T-cell (primary cell): ENCODE measurements around the gene MYO1F. TPM values are rescaled to one million over a fixed set of nuclear protein-coding genes. Genes with fewer than 3 reads are reported as not detected.

Source experiments
- ATAC-seq, 4 experiments: fragments of 200-7000 bp in 3 of 4; fragments of 150-1000 bp in 1 of 4; cut with Tn5 transposase; replicated peaks in 1 of 4; 1 replicate in 3 of 4; 2 replicates in 1 of 4; pipeline ENCODE4 v1.10.0; 2021; ENCODE audit warnings: moderate library complexity in 3 of 4, mild to moderate bottlenecking in 2 of 4, moderate number of reproducible peaks in 1 of 4
- CTCF ChIA-PET, 2 donors: fragments of 300-600 bp; sonication (Branson Sonifier 250); formaldehyde crosslinking; loops; one replicate each; lab custom pipeline; 2022; ENCODE audit warnings: antibody characterized with exemption in 2 of 2; lab: Charles Lee
- POLR2A ChIA-PET, 2 donors: fragments of 300-600 bp; sonication (Branson Sonifier 250); formaldehyde crosslinking; loops; one replicate each; lab custom pipeline; 2022; ENCODE audit warnings: antibody characterized with exemption in 2 of 2; lab: Charles Lee
- DNase-seq, 35 experiments: peaks; one replicate each; pipeline versions ENCODE4 v3.0.0 to v3.0.0-alpha.2; 2013 to 2023
- H3K27ac ChIP-seq: one replicate; pipeline ENCODE4 v1.5.1; 2013; ENCODE audit warnings: low read length
- H3K27me3 ChIP-seq, 2 experiments: replicated peaks in 1 of 2; 1 replicate in 1 of 2; 2 replicates in 1 of 2; pipeline versions ENCODE4 v1.6.1 to v1.7.0; 2013; ENCODE audit warnings: low read length in 1 of 2, mixed read lengths in 1 of 2; ENCODE audit not compliant: control insufficient read depth in 2 of 2, insufficient read depth in 2 of 2; ENCODE audit errors: extremely low read depth in 1 of 2
- H3K36me3 ChIP-seq, 2 donors: 1 replicate in 1 of 2; 2 replicates in 1 of 2; pipeline versions ENCODE4 v1.6.1 to v1.7.0; 2013; ENCODE audit warnings: low read length in 1 of 2; ENCODE audit not compliant: control insufficient read depth in 2 of 2, insufficient read depth in 1 of 2; ENCODE audit errors: extremely low read depth in 1 of 2
- H3K4me1 ChIP-seq, 2 experiments: 1 replicate in 1 of 2; 2 replicates in 1 of 2; pipeline versions ENCODE4 v1.6.1 to v1.7.0; 2013; ENCODE audit warnings: low read length in 2 of 2, mixed read lengths in 1 of 2; ENCODE audit not compliant: insufficient read depth in 2 of 2, control insufficient read depth in 1 of 2; ENCODE audit errors: extremely low read depth in 1 of 2
- H3K4me3 ChIP-seq, 2 donors: 1 replicate in 1 of 2; 2 replicates in 1 of 2; pipeline versions ENCODE4 v1.5.1 to v1.7.0; 2013; ENCODE audit warnings: mild to moderate bottlenecking in 2 of 2, low read length in 1 of 2, moderate library complexity in 1 of 2; ENCODE audit not compliant: control insufficient read depth in 1 of 2; ENCODE audit errors: extremely low read depth in 1 of 2
- H3K9me3 ChIP-seq: 2 replicates; pipeline ENCODE4 v1.7.0; 2013
- H3K27ac Mint-ChIP-seq, 2 donors: one replicate each; pipeline ENCODE4 v1.8.0; 2020 to 2021; ENCODE audit warnings: mild to moderate bottlenecking in 2 of 2, mixed read lengths in 2 of 2
- H3K27me3 Mint-ChIP-seq, 2 donors: one replicate each; pipeline ENCODE4 v1.8.0; 2021 to 2022; ENCODE audit warnings: mixed read lengths in 2 of 2
- H3K36me3 Mint-ChIP-seq: one replicate; pipeline ENCODE4 v1.8.0; 2021; ENCODE audit warnings: mixed read lengths
- H3K4me1 Mint-ChIP-seq, 3 donors: one replicate each; pipeline ENCODE4 v1.8.0; 2020 to 2022; ENCODE audit warnings: mixed read lengths in 3 of 3, mild to moderate bottlenecking in 1 of 3
- H3K4me3 Mint-ChIP-seq, 3 donors: one replicate each; pipeline ENCODE4 v1.8.0; 2020 to 2022; ENCODE audit warnings: mild to moderate bottlenecking in 3 of 3, mixed read lengths in 3 of 3, moderate library complexity in 3 of 3
- H3K9me3 Mint-ChIP-seq, 3 donors: one replicate each; pipeline ENCODE4 v1.8.0; 2020 to 2022; ENCODE audit warnings: mixed read lengths in 3 of 3
- WGBS: methylation state at CpG from one replicate; pipeline ENCODE4 v1.1.5; 2013; ENCODE audit warnings: missing lambda C conversion rate; ENCODE audit not compliant: insufficient coverage; 5-methylcytosine and 5-hydroxymethylcytosine counted together
- total RNA-seq, 35 experiments: library from RNA in 6 of 35; stranded (reverse) in 6 of 35; fragments of 120-200 nt in 1 of 35; gene quantifications; one replicate each; pipeline versions ENCODE4 v1.2.1 to v1.2.4 and lab custom pipeline; 2013 to 2026

The MYO1F gene
- total RNA-seq, 5 donors from 2014 or later (not counting 1 experiment from before 2014, with no cell fraction given) = 109 to 363 (median 277) TPM

DNA sequence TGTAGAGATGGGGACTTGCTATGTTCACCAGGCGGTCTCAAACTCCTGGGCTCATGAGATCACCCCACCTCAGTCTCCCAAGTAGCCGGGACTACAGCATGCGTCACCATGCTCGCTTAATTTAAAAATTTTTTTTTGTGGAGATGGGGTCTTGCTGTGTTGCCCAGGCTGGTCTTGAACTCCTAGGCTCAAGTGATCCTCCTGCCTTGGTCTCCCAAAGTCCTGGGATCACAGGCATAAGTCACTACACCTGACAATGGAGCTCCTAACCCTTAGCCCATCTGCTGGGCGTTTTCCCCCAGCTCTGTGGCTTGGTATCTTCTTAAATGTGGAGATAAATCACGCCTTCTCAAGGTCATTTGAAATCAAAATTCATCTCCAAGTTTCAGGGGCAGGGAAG is 39.6 kb upstream of the MYO1F start:
- ChIA-PET POLR2A (no interaction called here), CTCF (interaction anchor here in 1 of 2 donors (0.7 kb wide), 1 partner anchor 941 kb away, joined by 8 read pairs; no protein-coding TSS in a partner anchor)
- Mint-ChIP-seq H3K4me3 (no peak overlapping the region), H3K27ac (no peak overlapping the region), H3K36me3 (no peaks in the 10 kb centered on the region), H3K4me1 (peaks cover 18 to 27% (median 22%) of the 10 kb centered on the region in 3 donors), H3K27me3 (peaks cover 4 to 9% of the 10 kb centered on the region in 2 donors), H3K9me3 (no peaks in the 10 kb centered on the region)
- H3K27me3 ChIP-seq = peaks cover 0 to 7% of the 10 kb centered on the region in 2 experiments
- WGBS = no CpG with 5 or more reads among the region's 6 CpGs
- no peaks in the 10 kb centered on the region for H3K36me3 ChIP-seq
- no peaks in the 10 kb centered on the region for H3K9me3 ChIP-seq
- no peak overlapping the region for H3K4me3 ChIP-seq
- ATAC-seq = no peak
- DNase-seq = no peak
- H3K27ac ChIP-seq = no peak overlapping the region
- peaks cover 5 to 22% of the 10 kb centered on the region in 2 experiments for H3K4me1 ChIP-seq

DNA sequence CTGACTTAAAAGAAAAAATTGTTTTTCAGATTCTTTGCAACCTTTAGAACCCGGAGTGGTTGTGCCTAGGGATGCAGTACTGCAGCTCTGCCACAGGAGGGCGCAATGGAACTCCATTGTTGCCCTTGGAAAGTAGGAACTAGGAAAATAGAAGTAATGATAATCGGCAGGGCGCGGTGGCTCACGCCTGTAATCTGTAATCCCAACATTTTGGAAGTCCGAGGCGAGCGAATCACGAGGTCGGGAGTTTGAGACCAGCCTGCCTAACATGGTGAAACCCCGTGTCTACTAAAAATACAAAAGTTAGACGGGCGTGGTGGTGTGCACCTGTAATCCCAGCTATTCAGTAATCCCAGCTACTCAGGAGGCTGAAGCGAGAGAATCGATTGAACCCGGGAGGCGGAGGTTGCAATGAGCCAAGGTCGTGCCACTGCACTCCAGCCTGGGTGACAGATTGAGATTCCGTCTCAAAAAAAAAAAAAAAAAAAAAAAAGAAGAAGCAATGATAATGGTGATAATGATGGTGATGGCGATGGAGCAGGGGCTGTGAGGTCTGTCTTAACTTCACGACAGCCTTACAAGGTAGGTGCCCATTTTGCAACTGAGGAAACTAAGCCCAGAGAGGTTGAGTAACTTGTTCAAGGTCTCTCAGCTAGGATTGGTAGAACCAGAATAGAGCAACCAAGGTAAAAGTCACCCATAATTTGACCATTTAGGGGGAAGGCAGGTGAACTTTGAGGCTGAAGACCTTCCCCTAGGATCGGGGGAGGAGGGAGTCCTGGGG is 38.8 kb upstream of the MYO1F start:
- H3K9me3 ChIP-seq = no peaks in the 10 kb centered on the region
- Mint-ChIP-seq H3K27me3 (peaks cover 3 to 9% of the 10 kb centered on the region in 2 donors), H3K27ac (no peak overlapping the region), H3K4me3 (peak overlapping the region in 1 of 3 donors; percentile 35), H3K9me3 (no peaks in the 10 kb centered on the region), H3K36me3 (no peaks in the 10 kb centered on the region), H3K4me1 (peaks cover 22 to 28% (median 28%) of the 10 kb centered on the region in 3 donors)
- ChIA-PET POLR2A (interaction anchor here in 1 of 2 donors (0.6 to 0.7 kb wide), 2 partner anchors 21 to 23 kb away, joined by 4 to 10 read pairs; no protein-coding TSS in a partner anchor), CTCF (interaction anchor here (0.6 to 0.7 kb wide), 6 partner anchors 33 to 1816 kb away, joined by 4 to 8 read pairs (median 5); no protein-coding TSS in a partner anchor)
- H3K4me1 ChIP-seq = peaks cover 5 to 28% of the 10 kb centered on the region in 2 experiments
- ATAC-seq = peak in 1 of 4 experiments; percentile 43
- H3K36me3 ChIP-seq = no peaks in the 10 kb centered on the region
- H3K4me3 ChIP-seq = no peak overlapping the region
- DNase-seq = peak in 32 of 35 experiments; percentile 17 to 79 (median 48)
- peaks cover 0 to 7% of the 10 kb centered on the region in 2 experiments for H3K27me3 ChIP-seq
- WGBS = 32% methylated on average over 15 of the region's 23 CpGs
- no peak overlapping the region for H3K27ac ChIP-seq

DNA sequence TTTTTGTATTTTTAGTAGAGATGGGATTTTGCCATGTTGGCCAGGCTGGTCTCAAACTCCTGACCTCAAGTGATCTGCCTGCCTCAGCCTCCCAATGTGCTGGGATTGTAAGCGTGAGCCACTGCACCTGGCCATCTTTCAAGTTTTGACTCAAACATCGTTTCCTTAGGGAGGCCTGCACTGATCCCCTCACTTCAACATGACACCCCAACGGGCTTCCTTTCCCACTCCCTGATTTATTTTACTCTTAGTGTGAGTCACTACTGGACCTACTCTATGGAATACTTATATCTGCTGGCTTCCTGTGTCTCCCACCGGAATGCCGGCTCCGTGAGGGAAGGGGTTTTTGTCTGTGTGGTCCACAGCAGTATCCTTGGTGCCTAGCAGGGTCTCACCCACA is 37.8 kb upstream of the MYO1F start:
- no peak for DNase-seq
- no peaks in the 10 kb centered on the region for H3K36me3 Mint-ChIP-seq
- Histone ChIP-seq H3K27ac (no peak overlapping the region), H3K36me3 (no peaks in the 10 kb centered on the region), H3K4me1 (peaks cover 7 to 31% of the 10 kb centered on the region in 2 experiments), H3K4me3 (no peak overlapping the region), H3K27me3 (no peaks in the 10 kb centered on the region), H3K9me3 (no peaks in the 10 kb centered on the region)
- POLR2A ChIA-PET = interaction anchor here in 1 of 2 donors (0.6 kb wide), 1 partner anchor 22 kb away, joined by 10 read pairs; no protein-coding TSS in a partner anchor
- 25% methylated on average over 1 of the region's 6 CpGs for WGBS
- peaks cover 24 to 32% (median 32%) of the 10 kb centered on the region in 3 donors for H3K4me1 Mint-ChIP-seq
- ATAC-seq = no peak
- peak overlapping the region; percentile 1 to 64 for H3K27ac Mint-ChIP-seq
- peaks cover 0 to under 1% of the 10 kb centered on the region in 2 donors for H3K27me3 Mint-ChIP-seq
- H3K4me3 Mint-ChIP-seq = no peak overlapping the region
- CTCF ChIA-PET = interaction anchor here in 1 of 2 donors (0.6 kb wide), 1 partner anchor 1815 kb away, joined by 5 read pairs; no protein-coding TSS in a partner anchor
- no peaks in the 10 kb centered on the region for H3K9me3 Mint-ChIP-seq

DNA sequence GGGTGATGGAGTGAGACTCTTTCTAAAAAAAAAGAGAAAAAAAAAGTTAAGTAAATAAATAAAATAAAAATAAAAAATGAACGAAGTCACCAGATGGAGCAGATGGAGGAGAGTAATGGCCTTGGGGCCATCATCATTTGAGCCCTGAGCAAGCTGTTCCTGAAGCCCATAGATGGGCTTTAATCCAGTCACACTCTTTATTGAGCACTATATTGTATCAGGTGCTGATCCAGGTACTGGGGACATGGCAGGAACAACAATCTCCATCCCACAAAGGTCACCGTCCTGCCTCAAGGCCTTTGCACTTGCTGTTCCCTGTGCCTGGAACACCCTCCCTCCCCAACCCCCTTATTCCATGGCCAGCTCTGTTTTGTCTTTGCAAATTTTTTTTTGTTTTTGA is 37.2 kb upstream of the MYO1F start:
- Mint-ChIP-seq H3K27ac (no peak overlapping the region), H3K4me1 (peaks cover 30 to 37% (median 36%) of the 10 kb centered on the region in 3 donors), H3K27me3 (peaks cover 0 to 4% of the 10 kb centered on the region in 2 donors), H3K9me3 (no peaks in the 10 kb centered on the region), H3K36me3 (no peaks in the 10 kb centered on the region), H3K4me3 (no peak overlapping the region)
- Histone ChIP-seq H3K4me3 (no peak overlapping the region), H3K36me3 (no peaks in the 10 kb centered on the region), H3K27me3 (peaks cover 0 to 4% of the 10 kb centered on the region in 2 experiments), H3K9me3 (no peaks in the 10 kb centered on the region), H3K27ac (no peak overlapping the region), H3K4me1 (peaks cover 10 to 37% of the 10 kb centered on the region in 2 experiments)
- WGBS = 100% methylated on average over 1 of the region's 2 CpGs
- POLR2A ChIA-PET = no interaction called here
- CTCF ChIA-PET = interaction anchor here (0.6 to 1.6 kb wide), 4 partner anchors 10 to 79 kb away, joined by 3 to 5 read pairs (median 3); no protein-coding TSS in a partner anchor
- no peak for ATAC-seq
- no peak for DNase-seq

DNA sequence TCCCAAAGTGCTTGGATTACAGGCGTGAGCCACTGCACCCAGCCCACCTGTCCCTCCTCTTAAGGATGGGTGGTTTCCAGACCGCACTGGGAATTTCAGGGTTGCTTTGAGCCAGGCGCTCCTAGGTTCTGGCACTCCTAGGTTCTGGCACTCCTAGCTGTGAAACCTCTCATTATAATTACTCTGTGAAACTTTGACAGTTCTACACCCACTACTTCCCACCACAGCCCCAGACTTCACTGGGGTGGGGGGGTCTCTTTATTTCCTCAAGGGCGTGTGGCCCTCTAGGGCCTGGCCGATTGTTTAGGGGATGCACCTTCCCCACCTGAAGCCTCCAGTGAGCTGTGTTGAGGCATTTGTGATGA is 35.5 kb upstream of the MYO1F start:
- WGBS = no CpG with 5 or more reads among the region's 5 CpGs
- peaks cover 41 to 52% (median 49%) of the 10 kb centered on the region in 3 donors for H3K4me1 Mint-ChIP-seq

More for the DNA sequence above, 35.5 kb upstream of the MYO1F start:
- Histone ChIP-seq H3K27me3 (peaks cover 0 to 13% of the 10 kb centered on the region in 2 experiments), H3K27ac (no peak overlapping the region), H3K4me3 (no peak overlapping the region), H3K9me3 (no peaks in the 10 kb centered on the region), H3K36me3 (no peaks in the 10 kb centered on the region), H3K4me1 (peaks cover 10 to 51% of the 10 kb centered on the region in 2 experiments)
- DNase-seq (peak in 4 of 35 experiments; percentile 23 to 50 (median 27)), ATAC-seq (peak in 1 of 4 experiments; percentile 39)
- ChIA-PET CTCF (interaction anchor here in 1 of 2 donors (0.6 to 2.2 kb wide), 5 partner anchors 8 to 36 kb away, joined by 3 to 8 read pairs (median 3); no protein-coding TSS in a partner anchor), POLR2A (interaction anchor here (0.6 kb wide), 2 partner anchors 47 to 743 kb away, joined by 3 to 5 read pairs; no protein-coding TSS in a partner anchor)
- Mint-ChIP-seq H3K36me3 (no peaks in the 10 kb centered on the region), H3K9me3 (no peaks in the 10 kb centered on the region), H3K27me3 (peaks cover 0 to 4% of the 10 kb centered on the region in 2 donors), H3K27ac (peak overlapping the region; percentile 81 to 83), H3K4me3 (peak overlapping the region; percentile 28 to 77 (median 49))
